CD4-positive, alpha-beta T cell treated with Interleukin-10 for 1 hour (primary cell): ENCODE measurements around the gene CLEC2L.

ENCODE experiments used
- DNase-seq: peaks from one replicate; pipeline ENCODE4 v3.0.0-alpha.2; 2020

The CLEC2L gene

GRCh38 chr7:139523199-139523941 is at the start of gene CLEC2L:
Gene CLEC2L (plus strand): TSS chr7:139523685. CDS start chr7:139523928, 243 bp downstream.
- DNase-seq, result no peak

GRCh38 chr7:139476139-139476538 is 47.3 kb upstream of the CLEC2L start:
- DNase-seq, result no peak

GRCh38 chr7:139476891-139477290 is 46.6 kb upstream of the CLEC2L start:
- no peak for DNase-seq

GRCh38 chr7:139479620-139480019 is 43.9 kb upstream of the CLEC2L start:
- DNase-seq, result no peak

GRCh38 chr7:139481364-139481763 is 42.1 kb upstream of the CLEC2L start:
- DNase-seq, result no peak

- DNase-seq, result no peak
Measured at GRCh38 chr7:139482122-139482521, 41.4 kb upstream of the CLEC2L start.

GRCh38 chr7:139482662-139483466 is 40.6 kb upstream of the CLEC2L start:
- DNase-seq, result no peak

GRCh38 chr7:139487366-139488080 is 36.0 kb upstream of the CLEC2L start:
- no peak for DNase-seq

- no peak for DNase-seq
Measured at GRCh38 chr7:139488810-139489209, 34.7 kb upstream of the CLEC2L start.

GRCh38 chr7:139490130-139490529 is 33.4 kb upstream of the CLEC2L start:
- DNase-seq, result no peak

GRCh38 chr7:139492293-139492692 is 31.2 kb upstream of the CLEC2L start:
- DNase-seq, result no peak

- DNase-seq, result no peak
Measured at GRCh38 chr7:139494835-139495579, 28.5 kb upstream of the CLEC2L start.

GRCh38 chr7:139495580-139496125 is 27.8 kb upstream of the CLEC2L start:
- no peak for DNase-seq

- DNase-seq, result no peak
Measured at GRCh38 chr7:139496528-139496927, 27.0 kb upstream of the CLEC2L start.

GRCh38 chr7:139500770-139501138 is 22.7 kb upstream of the CLEC2L start:
- DNase-seq, result no peak

GRCh38 chr7:139502226-139502625 is 21.3 kb upstream of the CLEC2L start:
- DNase-seq, result no peak

- DNase-seq, result no peak
Measured at GRCh38 chr7:139505563-139505962, 17.9 kb upstream of the CLEC2L start.

- DNase-seq, result no peak
Measured at GRCh38 chr7:139509535-139509934, 13.9 kb upstream of the CLEC2L start.

GRCh38 chr7:139511315-139511714 is 12.2 kb upstream of the CLEC2L start:
- no peak for DNase-seq

- DNase-seq, result no peak
Measured at GRCh38 chr7:139515266-139515665, 8.2 kb upstream of the CLEC2L start.

GRCh38 chr7:139521439-139521838 is 2.0 kb upstream of the CLEC2L start:
- no peak for DNase-seq

GRCh38 chr7:139522830-139523198 is 671 bp upstream of the CLEC2L start:
- no peak for DNase-seq
